Endodermal cell (in vitro differentiated cells): ENCODE data around the gene KIAA0040. TPM values are rescaled to one million over a fixed set of nuclear protein-coding genes. Genes with fewer than 3 reads are reported as not detected.
A peak's percentile ranks its signal among the peaks of the same experiment; 100 is the strongest.

Source experiments
- DNase-seq: peaks from one replicate; pipeline ENCODE4 v3.0.0-alpha.2; 2017
- H3K27ac ChIP-seq: 2 replicates; pipeline ENCODE4 v1.5.1; 2013; ENCODE audit warnings: mild to moderate bottlenecking, low read depth, low read length, moderate library complexity
- H3K27me3 ChIP-seq: 2 replicates; pipeline ENCODE4 v1.6.1; 2013; ENCODE audit warnings: mild to moderate bottlenecking, low read length, moderate library complexity; ENCODE audit not compliant: insufficient read depth, control insufficient read depth, poor library complexity, severe bottlenecking
- H3K36me3 ChIP-seq: 2 replicates; pipeline ENCODE4 v1.7.0; 2013; ENCODE audit warnings: mild to moderate bottlenecking, low read length, moderate library complexity; ENCODE audit not compliant: control insufficient read depth, insufficient read depth
- H3K4me1 ChIP-seq: one replicate; pipeline ENCODE4 v1.7.0; 2013; ENCODE audit warnings: low read length; ENCODE audit not compliant: control insufficient read depth, insufficient read depth
- H3K4me3 ChIP-seq: 2 replicates; pipeline ENCODE4 v1.5.1; 2013; ENCODE audit warnings: mild to moderate bottlenecking, low read length, moderate library complexity
- H3K9ac ChIP-seq: 2 replicates; pipeline ENCODE4 v1.6.1; 2013; ENCODE audit warnings: mild to moderate bottlenecking, low read length, moderate library complexity; ENCODE audit not compliant: poor library complexity, severe bottlenecking; ENCODE audit errors: extremely low read depth
- H3K9me3 ChIP-seq: 2 replicates; pipeline ENCODE4 v1.6.1; 2013; ENCODE audit warnings: mild to moderate bottlenecking, low read length, moderate library complexity; ENCODE audit not compliant: control insufficient read depth
- H3K27ac Mint-ChIP-seq: 2 replicates; pipeline ENCODE4 v1.8.0; 2020; ENCODE audit warnings: mixed read lengths
- H3K27me3 Mint-ChIP-seq: 2 replicates; pipeline ENCODE4 v1.8.0; 2021; ENCODE audit warnings: mild to moderate bottlenecking, mixed read lengths; ENCODE audit not compliant: insufficient read depth
- H3K36me3 Mint-ChIP-seq: 2 replicates; pipeline ENCODE4 v1.8.0; 2020; ENCODE audit warnings: low read depth, mixed read lengths
- H3K4me1 Mint-ChIP-seq: 2 replicates; pipeline ENCODE4 v1.8.0; 2020; ENCODE audit warnings: mixed read lengths
- H3K4me3 Mint-ChIP-seq: 2 replicates; pipeline ENCODE4 v1.8.0; 2020; ENCODE audit warnings: mild to moderate bottlenecking, moderate library complexity, mixed read lengths
- H3K9me3 Mint-ChIP-seq: 2 replicates; pipeline ENCODE4 v1.8.0; 2020; ENCODE audit warnings: mild to moderate bottlenecking, mixed read lengths
- WGBS, 2 experiments: methylation state at CpG; one replicate each; pipeline versions ENCODE4 v1.1.5 to v1.1.7; 2013; ENCODE audit warnings: missing lambda C conversion rate in 2 of 2, mixed read lengths in 1 of 2; ENCODE audit not compliant: insufficient coverage in 1 of 2, insufficient read length in 1 of 2; 5-methylcytosine and 5-hydroxymethylcytosine counted together
- long read RNA-seq, 4 experiments: library from polyadenylated mRNA in 2 of 4; library from RNA in 1 of 4; library from capped mRNA in 1 of 4; stranded (forward) in 3 of 4; unstranded in 1 of 4; transcript quantifications; one replicate each; pipeline ENCODE4 v2.0.0, GENCODE V29; 2020 to 2021; ENCODE audit warnings: inconsistent platforms in 1 of 4
- polyA plus RNA-seq, 2 experiments: library from polyadenylated mRNA; stranded (reverse); fragments of 50-300 nt; gene quantifications; one replicate each; pipeline ENCODE4 v1.2.3, GENCODE V29; 2013
- total RNA-seq, 2 donors: library from RNA; stranded (reverse); fragmentation: NEBNext Ultra II Directional in 1 of 2; extraction: Animal tissue kit (Norgen Biotek cat#: 25700) in 1 of 2; gene quantifications; 2 replicates in 1 of 2; 3 replicates in 1 of 2; pipeline ENCODE4 v1.2.1, GENCODE V29; 2021
- TF ChIP-seq, protein P1 (sequence below): fragments of 200-600 bp; sonication (generic); conservative IDR thresholded peaks from 2 replicates; pipeline ENCODE4 v1.5.0; 2021; ENCODE audit warnings: antibody characterized with exemption, mild to moderate bottlenecking

The KIAA0040 gene
- total RNA-seq = 10 to 100 TPM in 1 of 2 donors, 1 to 10 TPM in 1; 9.2 to 12.9 TPM
- polyA plus RNA-seq (2013, experiment 1 of 2) = 4.9 TPM
- 4.3 TPM for polyA plus RNA-seq (2013, experiment 2 of 2)
- long read RNA-seq, experiment 1, full-length matches to known transcripts = 2 of 14 reads
- long read RNA-seq, experiment 1, partial matches to known transcripts = 1 of 14 reads
- long read RNA-seq, experiment 1, other reads (novel, unspliced or antisense) = 11 of 14 reads
- long read RNA-seq, experiment 2, full-length matches to known transcripts = 28 of 32 reads
- long read RNA-seq, experiment 2, partial matches to known transcripts = 0 of 32 reads
- long read RNA-seq, experiment 2, other reads (novel, unspliced or antisense) = 4 of 32 reads
- long read RNA-seq, experiment 3, full-length matches to known transcripts = 18 of 19 reads
- long read RNA-seq, experiment 3, partial matches to known transcripts = 0 of 19 reads
- long read RNA-seq, experiment 3, other reads (novel, unspliced or antisense) = 1 of 19 reads
- long read RNA-seq, experiment 4, full-length matches to known transcripts = 9 of 11 reads
- long read RNA-seq, experiment 4, partial matches to known transcripts = 1 of 11 reads
- long read RNA-seq, experiment 4, other reads (novel, unspliced or antisense) = 1 of 11 reads

DNA sequence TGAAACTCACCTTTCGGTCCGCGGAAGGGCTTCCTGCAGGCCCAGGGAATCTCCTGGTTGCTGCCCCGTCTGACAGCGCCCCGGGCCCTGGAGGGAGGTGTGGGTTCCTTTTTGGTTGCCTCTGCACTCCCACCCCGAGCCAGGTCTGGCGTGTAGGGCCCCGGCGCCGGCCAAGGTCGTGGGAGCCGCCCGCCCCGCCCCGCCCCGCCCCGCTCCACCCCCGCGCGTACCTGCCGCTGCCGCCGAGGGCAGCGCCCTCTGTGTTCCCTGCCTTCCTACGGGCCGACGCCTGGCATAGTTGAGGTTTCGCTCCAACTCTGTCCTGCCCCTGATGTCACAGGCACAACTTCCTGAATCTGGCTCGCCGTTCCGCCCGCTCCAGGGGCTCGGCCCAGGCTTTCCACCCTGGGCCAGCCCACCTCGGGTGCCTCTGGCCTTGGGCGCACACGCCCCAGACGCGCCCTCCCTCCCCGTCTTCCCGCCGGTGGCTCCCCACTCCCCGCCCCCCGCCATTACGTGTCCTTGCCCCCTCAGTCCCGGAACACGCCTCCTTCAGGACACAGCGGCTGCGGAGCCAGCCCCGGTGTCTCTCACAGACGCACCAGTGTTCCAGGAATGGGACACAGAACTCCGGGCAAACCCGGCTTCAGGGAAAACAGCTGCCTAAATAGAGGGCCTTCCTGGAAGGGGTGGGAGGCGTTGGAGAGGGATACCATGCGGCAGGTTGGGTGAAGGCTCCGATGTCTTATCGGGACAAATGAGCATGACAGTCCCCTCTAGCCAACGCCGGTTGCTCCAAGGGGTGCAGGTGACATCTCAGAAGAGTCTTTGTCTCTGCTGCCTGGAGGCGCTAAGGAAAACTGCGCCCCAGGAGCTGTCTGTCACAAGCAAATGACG, at the start of gene KIAA0040:
Gene KIAA0040, minus strand, starts transcription at position 147 of the 897 bp plus-strand sequence. CDS start 31,763 bp downstream, outside the sequence.
- no peaks in the 10 kb centered on the region for H3K9me3 Mint-ChIP-seq
- DNase-seq = peak; percentile 91
- Histone ChIP-seq H3K9ac (peak within 1 kb of the TSS; percentile 48), H3K27ac (no peak within 1 kb of the TSS), H3K4me1 (no peaks in the 10 kb centered on the region), H3K36me3 (no peaks in the 10 kb centered on the region), H3K27me3 (peaks cover 31% of the 10 kb centered on the region), H3K4me3 (peak within 1 kb of the TSS; percentile 94), H3K9me3 (no peaks in the 10 kb centered on the region)
- peak within 1 kb of the TSS; percentile 53 for H3K27ac Mint-ChIP-seq
- no peaks in the 10 kb centered on the region for H3K36me3 Mint-ChIP-seq
- H3K4me3 Mint-ChIP-seq = peak within 1 kb of the TSS; percentile 71
- TF ChIP-seq, protein P1, sequence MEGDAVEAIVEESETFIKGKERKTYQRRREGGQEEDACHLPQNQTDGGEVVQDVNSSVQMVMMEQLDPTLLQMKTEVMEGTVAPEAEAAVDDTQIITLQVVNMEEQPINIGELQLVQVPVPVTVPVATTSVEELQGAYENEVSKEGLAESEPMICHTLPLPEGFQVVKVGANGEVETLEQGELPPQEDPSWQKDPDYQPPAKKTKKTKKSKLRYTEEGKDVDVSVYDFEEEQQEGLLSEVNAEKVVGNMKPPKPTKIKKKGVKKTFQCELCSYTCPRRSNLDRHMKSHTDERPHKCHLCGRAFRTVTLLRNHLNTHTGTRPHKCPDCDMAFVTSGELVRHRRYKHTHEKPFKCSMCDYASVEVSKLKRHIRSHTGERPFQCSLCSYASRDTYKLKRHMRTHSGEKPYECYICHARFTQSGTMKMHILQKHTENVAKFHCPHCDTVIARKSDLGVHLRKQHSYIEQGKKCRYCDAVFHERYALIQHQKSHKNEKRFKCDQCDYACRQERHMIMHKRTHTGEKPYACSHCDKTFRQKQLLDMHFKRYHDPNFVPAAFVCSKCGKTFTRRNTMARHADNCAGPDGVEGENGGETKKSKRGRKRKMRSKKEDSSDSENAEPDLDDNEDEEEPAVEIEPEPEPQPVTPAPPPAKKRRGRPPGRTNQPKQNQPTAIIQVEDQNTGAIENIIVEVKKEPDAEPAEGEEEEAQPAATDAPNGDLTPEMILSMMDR = peak; percentile 48
- peaks cover 19% of the 10 kb centered on the region for H3K4me1 Mint-ChIP-seq
- peaks cover 28% of the 10 kb centered on the region for H3K27me3 Mint-ChIP-seq
- WGBS, 2 experiments = 3 to 43% methylated on average over 3 to 62 of the region's 62 CpGs

- 90% methylated on average over 1 of the region's 1 CpG; no CpG with 5 or more reads in 1 of the 2 experiments for WGBS, 2 experiments
- no peak for DNase-seq
- Histone ChIP-seq H3K9me3 (peaks cover under 1% of the 10 kb centered on the region), H3K4me1 (peaks cover 5% of the 10 kb centered on the region), H3K27me3 (no peaks in the 10 kb centered on the region), H3K9ac (no peak overlapping the region), H3K36me3 (no peaks in the 10 kb centered on the region), H3K27ac (no peak overlapping the region), H3K4me3 (no peak overlapping the region)
- peaks cover 12% of the 10 kb centered on the region for H3K27me3 Mint-ChIP-seq
- peaks cover 15% of the 10 kb centered on the region for H3K4me1 Mint-ChIP-seq
- peaks cover 9% of the 10 kb centered on the region for H3K9me3 Mint-ChIP-seq
- TF ChIP-seq, protein P1 = no peak
- H3K36me3 Mint-ChIP-seq = no peaks in the 10 kb centered on the region
- H3K27ac Mint-ChIP-seq = no peak overlapping the region
- no peak overlapping the region for H3K4me3 Mint-ChIP-seq
Observed at GRCh38 chr1:175237389-175237788, 44.8 kb upstream of the KIAA0040 start.

DNA sequence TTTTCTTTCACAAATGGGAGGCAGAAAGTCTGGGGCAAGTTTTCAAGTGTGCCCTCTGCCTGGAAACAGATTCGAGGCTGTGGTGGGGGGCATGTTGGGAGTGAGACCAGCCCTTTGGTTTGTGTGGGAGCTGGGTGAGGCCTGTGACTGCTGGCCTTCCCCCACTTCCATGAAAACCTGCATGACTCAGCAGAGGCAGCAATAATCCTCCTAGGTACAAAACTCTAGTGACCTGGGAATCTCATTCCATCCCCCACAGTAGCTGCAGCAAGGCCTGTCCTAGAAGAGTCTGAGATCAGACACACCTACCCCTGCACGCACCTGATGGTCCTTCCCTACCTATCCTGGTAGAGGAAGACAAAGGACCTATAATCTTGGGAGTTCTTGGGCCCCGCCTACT, 42.1 kb upstream of the KIAA0040 start:
- TF ChIP-seq, protein P1 = no peak
- peaks cover 8% of the 10 kb centered on the region for H3K4me1 ChIP-seq
- peaks cover 10% of the 10 kb centered on the region for H3K9me3 Mint-ChIP-seq
- no peak for DNase-seq
- H3K27ac ChIP-seq = no peak overlapping the region
- no peaks in the 10 kb centered on the region for H3K27me3 Mint-ChIP-seq
- H3K36me3 Mint-ChIP-seq = no peaks in the 10 kb centered on the region
- no peak overlapping the region for H3K4me3 Mint-ChIP-seq
- no peak overlapping the region for H3K4me3 ChIP-seq
- peaks cover 7% of the 10 kb centered on the region for H3K9me3 ChIP-seq
- H3K27me3 ChIP-seq = no peaks in the 10 kb centered on the region
- H3K27ac Mint-ChIP-seq = no peak overlapping the region
- WGBS, 2 experiments = 87% methylated on average over 3 of the region's 3 CpGs; no CpG with 5 or more reads in 1 of the 2 experiments
- H3K4me1 Mint-ChIP-seq = peaks cover 26% of the 10 kb centered on the region
- H3K9ac ChIP-seq = no peak overlapping the region
- H3K36me3 ChIP-seq = no peaks in the 10 kb centered on the region
